Astrocyte of the spinal cord (primary cell): ENCODE results near the gene RAVER2.
"Not testable (repeated sequence)": the region's sequence is repeated elsewhere in the genome, so short reads cannot be mapped to it uniquely, and the experiment has no call there.

ENCODE experiments used
- DNase-seq: peaks from one replicate; pipeline ENCODE4 v3.0.0; 2011; ENCODE audit warnings: low read depth, low spot score
- H3K4me3 ChIP-seq: 2 replicates; pipeline ENCODE4 v1.5.1; 2011; ENCODE audit warnings: low read depth, mild to moderate bottlenecking, low read length, moderate library complexity
- in situ Hi-C: cut with HindIII; loops from 2 replicates; pipeline ENCODE4 v1.10.0; 2017; ENCODE audit warnings: low sequenced_read_pairs
- TF ChIP-seq, protein P1 (sequence below): IDR thresholded peaks from 2 replicates; pipeline ENCODE4 v1.5.1; 2012; ENCODE audit warnings: low read depth, mild to moderate bottlenecking, low read length, inconsistent platforms

The RAVER2 gene

DNA sequence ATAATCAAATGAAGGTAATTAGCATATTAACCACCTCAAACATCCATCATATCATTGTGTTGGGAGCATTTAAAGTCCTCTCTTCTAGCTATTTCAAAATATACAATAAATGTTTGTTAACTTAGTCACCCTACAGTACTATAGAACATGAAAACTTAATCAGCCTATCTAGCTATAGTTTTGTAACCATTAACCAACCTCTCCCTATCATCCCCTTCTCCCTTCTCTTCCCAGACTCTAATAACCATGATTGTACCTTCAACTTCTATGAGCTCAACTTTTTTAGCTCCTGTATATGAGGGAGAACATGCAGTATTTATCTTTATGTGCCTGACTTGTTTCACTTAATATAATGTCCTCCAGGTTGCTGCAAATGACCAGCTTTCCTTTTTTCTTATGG is 54.0 kb downstream of the RAVER2 start:
- TF ChIP-seq, protein P1, sequence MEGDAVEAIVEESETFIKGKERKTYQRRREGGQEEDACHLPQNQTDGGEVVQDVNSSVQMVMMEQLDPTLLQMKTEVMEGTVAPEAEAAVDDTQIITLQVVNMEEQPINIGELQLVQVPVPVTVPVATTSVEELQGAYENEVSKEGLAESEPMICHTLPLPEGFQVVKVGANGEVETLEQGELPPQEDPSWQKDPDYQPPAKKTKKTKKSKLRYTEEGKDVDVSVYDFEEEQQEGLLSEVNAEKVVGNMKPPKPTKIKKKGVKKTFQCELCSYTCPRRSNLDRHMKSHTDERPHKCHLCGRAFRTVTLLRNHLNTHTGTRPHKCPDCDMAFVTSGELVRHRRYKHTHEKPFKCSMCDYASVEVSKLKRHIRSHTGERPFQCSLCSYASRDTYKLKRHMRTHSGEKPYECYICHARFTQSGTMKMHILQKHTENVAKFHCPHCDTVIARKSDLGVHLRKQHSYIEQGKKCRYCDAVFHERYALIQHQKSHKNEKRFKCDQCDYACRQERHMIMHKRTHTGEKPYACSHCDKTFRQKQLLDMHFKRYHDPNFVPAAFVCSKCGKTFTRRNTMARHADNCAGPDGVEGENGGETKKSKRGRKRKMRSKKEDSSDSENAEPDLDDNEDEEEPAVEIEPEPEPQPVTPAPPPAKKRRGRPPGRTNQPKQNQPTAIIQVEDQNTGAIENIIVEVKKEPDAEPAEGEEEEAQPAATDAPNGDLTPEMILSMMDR = no peak
- in situ Hi-C loops = no loop called here
- DNase-seq = no peak
- no peak overlapping the region for H3K4me3 ChIP-seq

DNA sequence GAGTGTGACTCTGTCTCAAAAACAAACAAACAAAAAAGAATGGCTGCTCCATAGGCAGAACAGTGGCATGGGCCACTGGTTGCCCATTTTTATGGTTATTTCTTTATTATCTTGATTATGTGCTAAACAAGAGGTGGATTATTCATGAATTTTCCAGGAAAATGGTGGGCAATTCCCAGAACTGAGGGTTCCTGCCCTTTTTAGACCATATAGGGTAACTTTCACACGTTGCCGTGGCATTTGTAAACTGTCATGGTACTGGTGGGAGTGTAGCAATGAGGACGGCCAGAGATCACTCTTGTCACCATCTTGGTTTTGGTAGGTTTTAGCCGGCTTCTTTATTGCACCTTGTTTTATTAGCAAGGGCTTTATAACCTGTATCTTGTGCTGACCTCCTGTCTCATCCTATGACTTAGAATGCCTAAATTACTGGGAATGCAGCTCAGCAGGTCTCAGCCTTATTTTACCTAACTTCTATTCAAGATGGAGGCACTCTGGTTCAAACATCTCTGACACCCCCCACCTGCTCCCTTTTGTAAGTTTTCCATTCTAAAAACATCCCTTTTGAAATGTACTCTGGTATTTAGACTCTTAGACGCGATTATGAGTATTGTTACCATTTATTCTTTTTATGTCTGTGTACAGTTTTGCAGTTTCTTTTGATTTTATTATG is 57.1 kb downstream of the RAVER2 start:
- no peak for DNase-seq
- in situ Hi-C loops = no loop called here
- TF ChIP-seq, protein P1 = no peak
- H3K4me3 ChIP-seq = no peak overlapping the region

DNA sequence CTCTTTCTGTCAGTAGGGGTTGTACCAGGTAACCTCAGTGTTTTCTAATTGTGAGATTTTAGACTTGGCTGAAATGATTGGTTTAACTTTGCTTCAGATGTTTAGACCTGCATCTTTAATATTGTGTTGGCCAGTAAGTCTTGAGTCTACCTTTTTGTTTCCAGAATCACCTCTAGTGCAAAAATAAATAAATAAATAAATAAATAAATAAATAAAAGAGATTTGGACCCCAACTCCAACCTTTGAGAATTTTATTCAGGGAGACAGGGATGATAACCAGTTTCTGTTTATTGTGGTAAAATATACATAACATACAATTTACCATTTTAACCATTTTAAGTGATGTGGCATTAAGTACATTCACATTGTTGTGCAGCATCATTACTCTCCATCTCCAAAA is 64.4 kb downstream of the RAVER2 start:
- DNase-seq = no peak
- TF ChIP-seq, protein P1 = no peak
- in situ Hi-C loops = no loop called here
- H3K4me3 ChIP-seq = no peak overlapping the region

DNA sequence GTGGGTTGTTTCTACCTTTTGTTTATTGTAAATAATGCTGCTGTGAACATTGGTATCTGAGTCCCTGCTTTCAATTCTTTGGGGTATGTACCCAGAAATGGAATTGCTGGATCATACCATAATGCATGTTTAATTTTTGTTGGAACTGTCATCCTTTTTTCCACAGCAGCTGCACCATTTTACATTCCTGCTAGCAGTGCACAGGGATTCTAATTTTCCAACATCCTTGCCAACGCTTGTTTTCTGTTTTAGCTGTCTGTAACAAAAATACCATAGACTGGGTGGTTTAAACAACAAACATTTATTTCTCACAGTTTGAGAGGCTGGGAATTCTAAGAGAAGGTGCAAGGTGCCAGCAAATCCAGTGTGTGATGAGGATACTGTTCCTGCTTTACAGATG is 65.1 kb downstream of the RAVER2 start:
- DNase-seq = no peak
- TF ChIP-seq, protein P1 = no peak
- H3K4me3 ChIP-seq = no peak overlapping the region
- in situ Hi-C loops = no loop called here

DNA sequence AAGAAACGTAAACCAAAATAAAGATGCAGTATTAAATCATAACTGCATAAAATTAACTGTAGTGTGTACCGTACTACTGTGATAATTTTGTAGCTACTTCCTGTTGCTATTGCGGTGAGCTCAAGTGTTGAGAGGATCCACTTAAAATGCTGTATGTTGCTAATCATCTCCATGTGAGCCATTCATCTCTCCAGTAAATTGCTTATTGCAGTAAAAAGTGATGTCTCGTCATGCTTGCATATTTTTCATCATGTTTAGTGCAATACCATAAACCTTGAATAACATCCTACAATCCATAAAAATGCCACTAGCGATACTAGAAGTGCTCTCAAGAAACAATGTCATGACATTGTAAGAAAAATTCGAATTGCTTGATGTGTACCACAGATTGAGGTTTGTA is 66.3 kb downstream of the RAVER2 start:
- no peak for DNase-seq
- no peak overlapping the region for H3K4me3 ChIP-seq
- TF ChIP-seq, protein P1 = no peak
- in situ Hi-C loops = no loop called here

DNA sequence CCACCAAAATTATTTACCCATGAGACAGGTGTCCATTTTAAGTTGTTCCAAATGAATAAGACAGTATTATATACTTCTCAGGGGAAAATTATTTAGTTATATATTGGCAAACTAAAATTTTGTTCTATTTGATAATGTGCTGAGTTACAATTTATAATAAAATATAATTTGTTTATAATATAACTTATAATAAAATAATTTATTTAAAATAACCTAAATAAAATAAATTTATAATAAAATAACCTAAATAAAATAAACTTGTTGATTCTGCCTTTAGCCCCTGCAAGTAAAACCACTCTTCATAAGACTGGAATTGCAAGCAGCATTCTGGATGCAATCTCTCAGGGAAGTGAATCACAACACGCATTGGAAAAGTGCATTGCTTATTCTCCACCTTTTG is 69.6 kb downstream of the RAVER2 start:
- TF ChIP-seq, protein P1 = no peak
- DNase-seq = no peak
- in situ Hi-C loops = no loop called here
- H3K4me3 ChIP-seq = no peak overlapping the region

DNA sequence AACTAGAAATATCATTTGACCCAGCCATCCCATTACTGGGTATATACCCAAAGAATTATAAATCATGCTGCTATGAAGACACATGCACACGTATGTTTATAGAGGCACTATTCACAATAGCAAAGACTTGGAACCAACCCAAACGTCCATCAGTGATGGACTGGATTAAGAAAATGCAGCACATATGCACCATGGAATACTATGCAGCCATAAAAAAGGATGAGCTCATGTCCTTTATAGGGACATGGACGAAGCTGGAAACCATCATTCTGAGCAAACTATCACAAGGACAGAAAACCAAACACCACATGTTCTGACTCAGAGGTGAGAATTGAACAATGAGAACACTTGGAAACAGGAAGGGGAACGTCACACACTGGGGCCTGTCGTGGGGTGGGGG is 72.5 kb downstream of the RAVER2 start:
- in situ Hi-C loops, DNase-seq, H3K4me3 ChIP-seq: not testable (repeated sequence)

DNA sequence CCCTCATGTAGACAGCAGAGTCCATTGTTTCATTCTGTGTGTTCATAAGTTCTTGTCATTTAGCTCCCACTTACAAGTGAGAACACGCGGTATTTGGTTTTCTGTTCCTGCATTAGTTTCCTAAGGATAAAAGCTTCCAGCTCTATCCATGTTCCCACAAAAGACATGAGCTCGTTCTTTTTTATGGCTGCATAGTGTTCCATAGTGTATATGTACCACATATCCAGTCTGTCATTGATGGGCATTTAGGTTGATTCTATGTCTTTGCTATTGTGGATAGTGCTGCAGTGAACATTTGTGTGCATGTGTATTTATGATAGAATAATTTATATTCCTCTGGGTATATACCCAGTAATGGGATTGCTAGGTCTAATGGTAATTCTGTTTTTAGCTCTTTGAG is 75.7 kb downstream of the RAVER2 start:
- DNase-seq, in situ Hi-C loops: not testable (repeated sequence)

More for the DNA sequence above, 75.7 kb downstream of the RAVER2 start:
- H3K4me3 ChIP-seq = not testable (repeated sequence)
